HEK293 (cell line): ENCODE measurements around the gene BRF1.

Source experiments
- CTCF ChIA-PET: fragments of 350-600 bp; formaldehyde crosslinking; extraction: SDS; loops from one replicate; lab custom pipeline; 2021; ENCODE audit warnings: antibody characterized with exemption; lab: Yijun Ruan, JAX
- POLR2A ChIA-PET: fragments of 300-600 bp; formaldehyde crosslinking; extraction: SDS; loops from one replicate; lab custom pipeline; 2020; ENCODE audit warnings: antibody characterized with exemption, inconsistent platforms; lab: Yijun Ruan, JAX
- H3K27ac ChIP-seq: fragments of 200-500 bp; sonication (Bioruptor generic); 2 replicates; pipeline ENCODE4 v1.5.1; 2014; ENCODE audit warnings: low read depth, low read length, control low read depth, inconsistent platforms; ENCODE audit errors: extremely low read depth
- H3K36me3 ChIP-seq, 2 experiments: fragments of 200-500 bp in 1 of 2; sonication (Bioruptor generic) in 1 of 2; 1 replicate in 1 of 2; 2 replicates in 1 of 2; pipeline ENCODE4 v1.5.1; 2014 to 2017; ENCODE audit warnings: inconsistent platforms in 2 of 2, low read length in 2 of 2; ENCODE audit not compliant: control insufficient read depth in 2 of 2, insufficient read depth in 1 of 2
- H3K4me1 ChIP-seq: fragments of 200-500 bp; sonication (Bioruptor generic); 2 replicates; pipeline ENCODE4 v1.5.1; 2014; ENCODE audit warnings: mild to moderate bottlenecking, low read length, inconsistent platforms; ENCODE audit not compliant: control insufficient read depth, insufficient read depth
- H3K4me3 ChIP-seq: 2 replicates; pipeline ENCODE4 v1.5.1; 2011; ENCODE audit warnings: low read depth, mild to moderate bottlenecking, control low read depth, low read length, moderate library complexity
- H3K9me3 ChIP-seq: fragments of 200-500 bp; sonication (Bioruptor generic); 2 replicates; pipeline ENCODE4 v1.5.1; 2014; ENCODE audit warnings: low read depth, low read length, inconsistent platforms; ENCODE audit not compliant: control insufficient read depth, insufficient read depth
- GLIS1 ChIP-seq: fragments of 450-650 bp; formaldehyde crosslinking; IDR thresholded peaks from 2 replicates; pipeline ENCODE4 v1.5.1; 2016; ENCODE audit warnings: missing biosample characterization, missing genetic modification characterization
- HOXC10 ChIP-seq: sonication (generic); formaldehyde crosslinking; IDR thresholded peaks from 2 replicates; pipeline ENCODE4 v1.8.1; 2023; ENCODE audit warnings: mild to moderate bottlenecking, missing genetic modification reagents
- KLF1 ChIP-seq: fragments of 450-650 bp; formaldehyde crosslinking; IDR thresholded peaks from 2 replicates; pipeline ENCODE4 v1.5.1; 2016; ENCODE audit warnings: missing biosample characterization, missing genetic modification characterization
- KLF8 ChIP-seq: fragments of 450-650 bp; formaldehyde crosslinking; IDR thresholded peaks from 2 replicates; pipeline ENCODE4 v1.5.1; 2016; ENCODE audit warnings: missing biosample characterization, missing genetic modification characterization
- OVOL3 ChIP-seq: fragments of 450-650 bp; formaldehyde crosslinking; IDR thresholded peaks from 2 replicates; pipeline ENCODE4 v1.5.1; 2016; ENCODE audit warnings: missing biosample characterization, missing genetic modification characterization
- PRDM4 ChIP-seq: fragments of 450-650 bp; formaldehyde crosslinking; IDR thresholded peaks from 2 replicates; pipeline ENCODE4 v1.5.1; 2017; ENCODE audit warnings: missing biosample characterization, missing genetic modification characterization
- YY2 ChIP-seq: fragments of 450-650 bp; formaldehyde crosslinking; IDR thresholded peaks from 2 replicates; pipeline ENCODE4 v1.5.1; 2016; ENCODE audit warnings: missing biosample characterization, missing genetic modification characterization
- ZEB2 ChIP-seq: fragments of 450-650 bp; formaldehyde crosslinking; IDR thresholded peaks from 2 replicates; pipeline ENCODE4 v1.5.1; 2016; ENCODE audit warnings: missing biosample characterization, missing genetic modification characterization
- ZFHX2 ChIP-seq: fragments of 450-650 bp; formaldehyde crosslinking; conservative IDR thresholded peaks from 2 replicates; pipeline ENCODE4 v1.5.1; 2016; ENCODE audit warnings: missing biosample characterization, missing genetic modification characterization
- ZIC2 ChIP-seq: fragments of 450-650 bp; formaldehyde crosslinking; IDR thresholded peaks from 2 replicates; pipeline ENCODE4 v1.5.1; 2016; ENCODE audit warnings: missing biosample characterization, missing genetic modification characterization
- ZNF10 ChIP-seq: fragments of 450-650 bp; formaldehyde crosslinking; IDR thresholded peaks from 2 replicates; pipeline ENCODE4 v1.5.1; 2017; ENCODE audit warnings: missing biosample characterization, missing genetic modification characterization
- ZNF18 ChIP-seq: fragments of 450-650 bp; formaldehyde crosslinking; IDR thresholded peaks from 2 replicates; pipeline ENCODE4 v1.5.1; 2016; ENCODE audit warnings: missing biosample characterization, missing genetic modification characterization
- ZNF280C ChIP-seq: fragments of 450-650 bp; formaldehyde crosslinking; IDR thresholded peaks from 2 replicates; pipeline ENCODE4 v1.5.1; 2016; ENCODE audit warnings: missing biosample characterization, missing genetic modification characterization
- ZNF341 ChIP-seq: fragments of 450-650 bp; formaldehyde crosslinking; IDR thresholded peaks from 2 replicates; pipeline ENCODE4; 2016; ENCODE audit warnings: low read depth, missing biosample characterization, missing genetic modification characterization
- ZNF366 ChIP-seq: fragments of 450-650 bp; formaldehyde crosslinking; conservative IDR thresholded peaks from 2 replicates; pipeline ENCODE4 v1.5.1; 2016; ENCODE audit warnings: missing biosample characterization, missing genetic modification characterization
- ZNF473 ChIP-seq: fragments of 450-650 bp; formaldehyde crosslinking; IDR thresholded peaks from 2 replicates; pipeline ENCODE4 v1.5.1; 2017; ENCODE audit warnings: missing biosample characterization, missing genetic modification characterization
- ZNF645 ChIP-seq: fragments of 450-650 bp; formaldehyde crosslinking; IDR thresholded peaks from 2 replicates; pipeline ENCODE4; 2016; ENCODE audit warnings: missing biosample characterization, missing genetic modification characterization
- ZNF785 ChIP-seq: fragments of 450-650 bp; formaldehyde crosslinking; IDR thresholded peaks from 2 replicates; pipeline ENCODE4 v1.5.1; 2016; ENCODE audit warnings: missing biosample characterization, missing genetic modification characterization
- ZNF843 ChIP-seq: fragments of 450-650 bp; formaldehyde crosslinking; IDR thresholded peaks from 2 replicates; pipeline ENCODE4 v1.5.1; 2016; ENCODE audit warnings: missing biosample characterization, missing genetic modification characterization
- TF ChIP-seq, protein P1 (sequence below): fragments of 450-650 bp; formaldehyde crosslinking; IDR thresholded peaks from 2 replicates; pipeline ENCODE4 v1.5.1; 2016; ENCODE audit warnings: missing biosample characterization, missing genetic modification characterization, borderline replicate concordance

BRF1 gene

DNA sequence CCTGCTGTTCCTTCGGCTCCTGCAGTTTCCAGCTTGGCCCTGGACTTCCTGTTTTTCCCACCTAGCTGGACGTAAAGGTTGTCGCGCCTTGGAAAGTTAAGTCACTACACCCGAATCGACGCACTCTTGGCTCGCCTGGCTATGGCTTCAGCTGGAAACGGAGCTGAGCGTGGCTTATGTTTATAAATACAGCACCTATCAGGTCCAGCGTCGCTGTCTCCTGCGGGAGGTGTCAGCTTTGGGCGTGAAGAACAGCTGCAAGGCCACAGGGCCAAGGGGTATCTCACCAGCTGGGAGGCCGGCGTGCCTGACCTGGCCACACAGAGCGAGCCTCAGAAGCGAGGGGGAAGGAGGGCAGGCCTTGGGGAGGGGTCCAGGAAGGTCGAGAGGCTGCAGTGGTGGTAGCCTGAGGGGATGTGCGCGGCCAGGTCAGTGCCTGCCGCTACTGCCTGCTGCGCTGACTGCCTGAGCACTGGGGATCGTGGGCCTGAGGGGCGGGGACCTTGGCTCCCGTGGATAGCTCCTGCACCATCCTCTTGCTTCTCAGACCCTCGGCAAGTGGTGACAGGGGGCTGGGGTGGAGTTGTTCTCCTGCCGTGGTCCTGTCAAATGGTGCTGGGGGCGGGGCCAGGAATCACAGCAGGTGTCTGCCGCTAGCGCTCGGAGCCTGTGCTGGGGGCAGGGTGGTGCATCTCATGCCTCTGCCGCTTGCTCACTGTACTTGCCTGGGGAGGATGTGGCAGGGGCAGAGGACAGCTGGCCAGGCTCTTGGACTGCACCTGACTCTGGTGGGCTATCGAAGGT lies 26.3 kb upstream of the BRF1 start (continued):
- TF ChIP-seq ZNF280C (tag by site-specific recombination) (no peak), ZNF341 (peak; percentile 43; the same call in 1 of the 2 replicates), ZNF473 (tag by site-specific recombination) (no peak), ZNF366 (tag by site-specific recombination) (no peak), YY2 (tag by site-specific recombination) (no peak), ZNF10 (tag by site-specific recombination) (no peak)

DNA sequence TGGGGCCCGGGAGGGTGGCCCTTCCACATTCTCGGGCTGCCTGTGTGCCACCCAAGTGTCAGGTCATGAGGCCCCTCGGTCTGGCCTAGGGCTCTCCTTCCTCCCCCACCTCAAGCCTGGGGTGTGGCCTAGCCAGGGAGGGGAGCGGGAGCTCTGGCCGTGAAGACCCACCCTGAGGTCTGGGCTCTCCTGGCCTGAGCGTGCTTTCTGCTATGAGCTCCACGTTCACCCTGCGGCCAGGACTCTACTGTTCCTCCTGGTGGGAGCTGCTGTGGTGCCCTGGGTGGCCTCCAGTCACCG lies 25.7 kb upstream of the BRF1 start:
- TF ChIP-seq ZNF785 (tag by site-specific recombination) (no peak), KLF8 (tag by site-specific recombination) (no peak), ZNF843 (tag by site-specific recombination) (no peak), ZEB2 (tag by site-specific recombination) (no peak), PRDM4 (no peak), KLF1 (peak; percentile 27; the same call in 1 of the 2 replicates), ZIC2 (tag by site-specific recombination) (peak; percentile 39; the same call in 1 of the 2 replicates), ZNF645 (tag by site-specific recombination) (no peak), ZNF18 (no peak), HOXC10 (CRISPR knock-in tag) (no peak), GLIS1 (tag by site-specific recombination) (no peak), ZFHX2 (no peak), OVOL3 (tag by site-specific recombination) (no peak)
- TF ChIP-seq, protein P1, sequence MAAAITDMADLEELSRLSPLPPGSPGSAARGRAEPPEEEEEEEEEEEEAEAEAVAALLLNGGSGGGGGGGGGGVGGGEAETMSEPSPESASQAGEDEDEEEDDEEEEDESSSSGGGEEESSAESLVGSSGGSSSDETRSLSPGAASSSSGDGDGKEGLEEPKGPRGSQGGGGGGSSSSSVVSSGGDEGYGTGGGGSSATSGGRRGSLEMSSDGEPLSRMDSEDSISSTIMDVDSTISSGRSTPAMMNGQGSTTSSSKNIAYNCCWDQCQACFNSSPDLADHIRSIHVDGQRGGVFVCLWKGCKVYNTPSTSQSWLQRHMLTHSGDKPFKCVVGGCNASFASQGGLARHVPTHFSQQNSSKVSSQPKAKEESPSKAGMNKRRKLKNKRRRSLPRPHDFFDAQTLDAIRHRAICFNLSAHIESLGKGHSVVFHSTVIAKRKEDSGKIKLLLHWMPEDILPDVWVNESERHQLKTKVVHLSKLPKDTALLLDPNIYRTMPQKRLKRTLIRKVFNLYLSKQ = no peak
- TF ChIP-seq, all 188 proteins: peak for 2
- H3K27ac ChIP-seq = no peak overlapping the region
- no peak overlapping the region for H3K4me3 ChIP-seq
- ChIA-PET POLR2A (interaction anchor here (1.2 to 1.5 kb wide), 2 partner anchors 12 to 26 kb away, joined by 4 to 5 read pairs; partner anchors contain the start of genes BRF1 and PACS2), CTCF (interaction anchor here (0.6 kb wide), 1 partner anchor 26 kb away, joined by 3 read pairs; no protein-coding TSS in a partner anchor)
- H3K4me1 ChIP-seq = peaks cover 6% of the 10 kb centered on the region; the same call in 1 of the 2 replicates
- no peaks in the 10 kb centered on the region; a peak in 1 of 3 replicates for H3K36me3 ChIP-seq
- H3K9me3 ChIP-seq = no peaks in the 10 kb centered on the region
